Naive B cell (primary cell): ENCODE data around the gene COX8A. TPM values are rescaled to one million over a fixed set of nuclear protein-coding genes. Genes with fewer than 3 reads are reported as not detected.

ENCODE experiments used
- ATAC-seq, 2 donors: fragments of 150-1000 bp; cut with Tn5 transposase; 2 replicates each; pipeline ENCODE4 v1.10.0; 2021; ENCODE audit warnings: low read depth in 2 of 2, mild to moderate bottlenecking in 2 of 2, moderate library complexity in 2 of 2
- DNase-seq: peaks from one replicate; pipeline ENCODE4 v3.0.0; 2022
- H3K27ac Mint-ChIP-seq, 6 donors: one replicate each; pipeline ENCODE4 v1.8.0; 2020 to 2022; ENCODE audit warnings: mild to moderate bottlenecking in 6 of 6, mixed read lengths in 6 of 6, moderate library complexity in 5 of 6, inconsistent platforms in 2 of 6
- H3K27me3 Mint-ChIP-seq, 3 donors: one replicate each; pipeline ENCODE4 v1.8.0; 2021 to 2022; ENCODE audit warnings: mixed read lengths in 3 of 3, mild to moderate bottlenecking in 1 of 3
- H3K36me3 Mint-ChIP-seq, 2 donors: one replicate each; pipeline ENCODE4 v1.8.0; 2020 to 2022; ENCODE audit warnings: mixed read lengths in 2 of 2, inconsistent platforms in 1 of 2, mild to moderate bottlenecking in 1 of 2
- H3K4me1 Mint-ChIP-seq, 3 donors: one replicate each; pipeline ENCODE4 v1.8.0; 2020 to 2022; ENCODE audit warnings: mixed read lengths in 3 of 3, inconsistent platforms in 1 of 3, mild to moderate bottlenecking in 1 of 3, moderate library complexity in 1 of 3
- H3K4me3 Mint-ChIP-seq, 8 donors: one replicate each; pipeline ENCODE4 v1.8.0; 2020 to 2022; ENCODE audit warnings: mild to moderate bottlenecking in 8 of 8, mixed read lengths in 8 of 8, moderate library complexity in 8 of 8, inconsistent platforms in 2 of 8
- H3K9me3 Mint-ChIP-seq, 7 donors: one replicate each; pipeline ENCODE4 v1.8.0; 2020 to 2022; ENCODE audit warnings: mixed read lengths in 7 of 7, mild to moderate bottlenecking in 5 of 7, inconsistent platforms in 2 of 7, moderate library complexity in 1 of 7
- polyA plus RNA-seq, 6 donors: library from polyadenylated mRNA; unstranded; fragments of 300-500 nt; fragmentation: Illumina TruSeq; gene quantifications; one replicate each; pipeline ENCODE4 v1.2.3, GENCODE V29; 2021; ENCODE audit warnings: low read depth in 6 of 6

COX8A gene, protein sequence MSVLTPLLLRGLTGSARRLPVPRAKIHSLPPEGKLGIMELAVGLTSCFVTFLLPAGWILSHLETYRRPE
- polyA plus RNA-seq = 100 to 1,000 TPM; 244 to 345 (median 285) TPM

DNA sequence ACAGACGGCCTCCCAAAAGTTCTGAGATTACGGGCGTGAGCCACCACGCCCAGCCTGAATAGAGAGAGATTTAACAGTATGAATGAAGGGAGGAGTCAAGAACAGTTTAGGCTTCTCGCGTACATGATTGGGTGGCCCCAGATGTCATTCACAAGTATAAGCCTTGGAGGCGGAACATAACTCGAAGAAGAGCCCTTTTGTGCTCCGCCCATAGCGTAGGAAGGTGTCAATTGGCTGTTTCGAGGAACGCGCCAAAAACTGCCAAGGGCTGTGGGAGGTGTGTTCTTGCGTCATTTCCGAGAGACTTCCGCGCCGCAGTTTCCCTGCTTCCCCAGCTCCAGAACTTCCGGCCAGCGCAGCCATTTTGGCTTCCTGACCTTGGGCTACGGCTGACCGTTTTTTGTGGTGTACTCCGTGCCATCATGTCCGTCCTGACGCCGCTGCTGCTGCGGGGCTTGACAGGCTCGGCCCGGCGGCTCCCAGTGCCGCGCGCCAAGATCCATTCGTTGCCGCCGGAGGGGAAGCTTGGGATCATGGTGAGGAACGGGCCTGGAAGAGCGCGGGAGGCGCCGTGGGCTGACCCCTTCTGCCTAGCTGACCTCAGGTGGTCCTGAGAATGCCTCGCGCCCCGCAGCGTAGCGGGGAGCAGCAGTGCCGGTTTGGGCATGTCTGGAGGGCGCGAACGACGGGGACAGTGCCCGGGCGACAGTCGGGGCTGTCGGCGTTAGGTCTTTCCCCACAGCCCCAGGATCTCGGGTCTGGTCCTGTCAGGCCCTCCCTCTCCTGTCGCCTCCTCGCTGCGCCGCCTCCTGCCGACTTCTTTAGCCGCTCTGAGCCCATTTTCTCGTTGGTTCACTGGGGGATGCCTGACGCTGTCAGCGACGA lies at the start of gene COX8A:
Gene COX8A (plus strand): TSS at position 362 of the 885 bp plus-strand sequence. CDS start 61 bp downstream, at position 423.
- H3K4me1 Mint-ChIP-seq = peaks cover 28 to 40% (median 30%) of the 10 kb centered on the region in 3 donors
- H3K27ac Mint-ChIP-seq = peak within 1 kb of the TSS; percentile 95 to 99 (median 99)
- H3K9me3 Mint-ChIP-seq = no peaks in the 10 kb centered on the region
- DNase-seq (peak; percentile 93), ATAC-seq (peak; percentile 98 to 99)
- H3K27me3 Mint-ChIP-seq = peaks cover 0 to 5% (median 4%) of the 10 kb centered on the region in 3 donors
- peak within 1 kb of the TSS; percentile 98 to 100 (median 100) for H3K4me3 Mint-ChIP-seq
- H3K36me3 Mint-ChIP-seq = no peaks in the 10 kb centered on the region

DNA sequence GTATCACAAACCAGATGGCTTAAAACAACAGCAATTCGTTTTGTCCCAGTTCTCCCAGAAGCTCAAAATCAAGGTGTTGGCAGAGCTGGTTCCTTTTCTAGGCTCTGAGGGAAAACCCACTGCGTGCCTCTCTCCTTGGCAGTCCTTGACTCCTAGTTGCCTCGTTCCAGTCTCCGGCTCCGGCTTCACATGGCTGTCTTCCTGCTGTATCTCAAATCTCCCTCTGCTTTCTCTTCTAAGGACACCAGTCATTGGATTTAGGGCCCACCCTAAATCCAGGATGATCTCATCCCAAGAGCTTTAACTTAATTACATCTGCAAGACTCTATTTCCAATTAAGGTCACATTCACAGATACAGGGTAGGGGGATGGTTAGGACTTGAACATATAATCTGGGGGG lies 44.8 kb upstream of the COX8A start:
- ATAC-seq (no peak), DNase-seq (no peak)
- Mint-ChIP-seq H3K27me3 (peaks cover 11 to 25% (median 17%) of the 10 kb centered on the region in 3 donors), H3K36me3 (no peaks in the 10 kb centered on the region), H3K4me1 (no peaks in the 10 kb centered on the region), H3K4me3 (no peak overlapping the region), H3K9me3 (no peaks in the 10 kb centered on the region), H3K27ac (peak overlapping the region in 1 of 6 donors; percentile 64)

DNA sequence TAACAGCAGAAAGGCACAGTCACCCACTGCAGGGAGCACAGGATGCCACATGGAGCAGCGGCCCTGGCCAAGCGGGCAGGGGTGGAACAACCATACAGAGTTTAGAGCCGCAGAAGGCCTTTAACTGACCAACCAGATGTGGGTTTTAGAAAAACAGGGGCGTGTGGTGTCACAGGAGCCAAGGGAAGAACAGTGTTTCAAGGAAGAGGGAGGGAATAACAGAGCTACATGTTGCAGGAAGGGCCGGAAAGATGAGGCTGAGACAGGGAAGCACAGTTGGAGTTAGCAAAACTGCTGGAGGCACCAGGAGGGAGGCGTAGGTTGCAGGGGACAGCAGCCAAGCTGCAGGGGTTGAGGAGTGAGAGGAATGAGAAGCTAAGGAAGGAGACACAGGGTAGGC lies 43.4 kb upstream of the COX8A start:
- Mint-ChIP-seq H3K9me3 (no peaks in the 10 kb centered on the region), H3K27me3 (peaks cover 7 to 17% (median 11%) of the 10 kb centered on the region in 3 donors), H3K4me3 (peak overlapping the region in 2 of 8 donors; percentile 9 to 65), H3K36me3 (no peaks in the 10 kb centered on the region), H3K27ac (no peak overlapping the region), H3K4me1 (peaks cover 0 to 3% (median 0%) of the 10 kb centered on the region in 3 donors)
- ATAC-seq (no peak), DNase-seq (no peak)

DNA sequence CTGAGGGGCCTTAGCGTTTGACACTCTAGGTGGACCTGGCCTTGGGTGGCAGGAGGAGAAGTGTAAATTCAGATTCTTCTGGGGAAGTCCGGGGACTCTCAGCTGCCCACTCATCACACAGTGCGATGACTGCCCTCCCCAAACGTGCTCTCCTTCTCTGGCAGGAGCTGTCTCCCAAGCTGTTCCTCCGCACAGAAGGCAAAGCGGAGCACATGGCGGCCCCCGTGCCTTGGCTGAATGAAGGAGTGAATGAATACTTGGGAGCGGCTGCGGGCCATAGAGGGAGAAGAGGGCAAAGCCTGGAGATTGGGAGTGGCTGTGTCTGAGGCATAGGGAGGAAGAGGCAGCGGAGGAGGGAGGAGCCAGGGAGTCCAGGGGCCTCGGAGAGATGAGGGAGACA lies 42.5 kb upstream of the COX8A start:
- Mint-ChIP-seq H3K4me1 (peaks cover 0 to 4% (median 0%) of the 10 kb centered on the region in 3 donors), H3K27me3 (peaks cover 6 to 16% (median 11%) of the 10 kb centered on the region in 3 donors), H3K27ac (peak overlapping the region in 1 of 6 donors; percentile 80), H3K4me3 (no peak overlapping the region), H3K36me3 (no peaks in the 10 kb centered on the region), H3K9me3 (no peaks in the 10 kb centered on the region)
- ATAC-seq = no peak
- DNase-seq = no peak

DNA sequence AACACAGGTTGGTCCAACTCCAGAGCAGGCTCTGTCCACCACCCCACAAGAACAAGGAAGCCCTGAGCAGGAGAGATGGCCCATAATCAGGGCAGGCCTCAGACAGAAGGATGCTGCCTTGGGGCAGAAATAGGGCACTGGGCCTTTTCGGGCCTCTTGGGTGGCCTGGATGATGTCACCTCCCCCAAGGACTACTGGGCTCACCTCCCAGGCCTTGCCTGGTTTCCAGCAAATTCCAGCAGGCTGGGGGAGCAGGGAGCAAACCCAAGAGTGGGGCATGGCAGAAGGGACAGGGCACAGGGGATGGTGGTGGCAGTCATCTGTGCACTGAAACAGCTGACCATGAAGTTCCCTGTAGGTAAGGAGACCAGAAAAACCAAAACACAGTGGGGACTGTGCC lies 41.0 kb upstream of the COX8A start:
- no peak overlapping the region for H3K27ac Mint-ChIP-seq
- H3K4me3 Mint-ChIP-seq = peak overlapping the region in 1 of 8 donors; percentile 61
- H3K4me1 Mint-ChIP-seq = peaks cover 5 to 8% (median 7%) of the 10 kb centered on the region in 3 donors
- no peaks in the 10 kb centered on the region for H3K36me3 Mint-ChIP-seq
- H3K9me3 Mint-ChIP-seq = no peaks in the 10 kb centered on the region
- DNase-seq (no peak), ATAC-seq (no peak)
- H3K27me3 Mint-ChIP-seq = peaks cover 0 to 6% (median 2%) of the 10 kb centered on the region in 3 donors

DNA sequence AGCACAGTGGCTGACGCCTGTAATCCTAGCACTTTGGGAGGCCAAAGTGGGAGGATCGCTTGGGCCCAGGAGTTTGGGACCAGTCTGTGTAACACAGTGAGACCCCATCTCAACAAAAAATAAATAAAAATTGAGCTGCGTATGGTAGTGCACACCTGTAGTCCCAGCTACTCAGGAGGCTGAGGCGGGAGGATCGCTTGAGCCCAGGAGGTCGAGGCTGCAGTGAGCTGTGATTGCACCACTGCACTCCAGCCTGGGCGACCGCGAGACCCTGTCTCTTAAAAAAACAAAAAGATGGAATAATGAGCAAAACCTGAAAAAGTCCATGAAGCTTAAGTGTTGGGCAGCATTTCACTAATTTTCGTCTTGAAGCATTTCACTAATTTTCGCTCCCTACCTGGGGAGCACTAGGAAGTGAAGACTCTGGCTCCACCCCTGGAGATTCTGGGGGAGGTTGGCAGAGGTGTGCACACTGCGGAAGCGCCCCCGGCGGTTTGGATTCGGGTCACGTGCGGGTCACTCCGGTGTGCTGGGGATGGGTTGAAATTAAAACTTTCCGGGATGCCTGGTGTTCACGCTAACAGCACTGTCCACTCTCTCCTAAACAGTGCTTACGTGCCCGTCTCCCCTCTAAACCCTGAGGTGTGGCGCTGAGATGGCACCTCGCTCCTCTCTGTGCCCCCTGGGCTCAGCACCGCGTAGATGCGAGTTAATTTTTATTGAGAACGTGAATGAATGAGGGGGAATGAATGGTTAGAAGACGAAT lies 36.5 kb upstream of the COX8A start:
- ATAC-seq = peak; percentile 7 to 15
- Mint-ChIP-seq H3K27ac (peak overlapping the region in 5 of 6 donors; percentile 81 to 95 (median 92)), H3K36me3 (no peaks in the 10 kb centered on the region), H3K4me3 (peak overlapping the region; percentile 78 to 94 (median 90)), H3K9me3 (no peaks in the 10 kb centered on the region), H3K27me3 (no peaks in the 10 kb centered on the region), H3K4me1 (peaks cover 30 to 36% (median 35%) of the 10 kb centered on the region in 3 donors)
- no peak for DNase-seq

DNA sequence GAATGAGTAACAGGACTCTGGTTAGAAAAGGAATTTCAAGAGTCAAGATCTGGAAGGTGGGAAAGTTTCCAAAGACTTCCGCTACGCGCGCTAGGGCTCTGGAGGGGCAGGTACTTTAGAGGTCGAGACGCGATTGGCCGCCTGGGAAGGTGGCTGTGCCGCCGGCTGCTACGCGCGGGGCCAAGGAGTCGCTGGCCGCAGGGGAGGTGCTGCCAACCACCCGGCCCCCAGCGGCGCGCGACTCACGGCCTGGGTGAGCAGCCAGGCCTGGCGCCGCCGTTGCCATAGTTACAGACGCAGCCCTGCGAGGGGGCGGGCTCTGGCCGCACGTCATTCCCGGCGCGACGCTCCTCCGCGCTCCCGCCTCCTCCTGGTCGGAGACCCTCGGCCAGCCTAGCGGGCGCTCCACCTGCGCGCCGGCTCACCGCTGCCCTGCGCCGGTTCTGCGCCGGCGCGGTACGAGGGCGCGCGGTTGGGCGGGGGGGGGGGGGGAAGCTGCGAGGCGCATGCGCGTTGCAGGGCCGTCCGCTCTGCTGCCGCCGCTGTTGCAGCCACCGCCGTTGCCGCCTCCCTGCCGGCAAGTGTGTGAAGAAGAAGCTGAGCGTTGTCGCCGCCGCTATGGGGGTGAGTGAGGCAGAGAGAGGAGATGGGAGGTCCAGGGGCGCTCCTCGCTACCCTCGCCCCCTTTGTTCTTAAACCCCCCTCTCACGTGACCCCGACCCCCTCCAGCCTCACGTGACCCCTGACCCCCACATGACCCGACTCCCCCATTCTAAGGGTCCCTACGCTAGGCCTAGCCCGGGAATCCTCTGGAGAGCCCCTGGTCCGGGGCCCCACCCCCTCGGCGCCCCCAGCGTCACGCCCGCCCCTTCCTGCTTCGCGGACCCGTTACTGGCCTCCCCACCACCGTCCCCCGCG lies 35.7 kb upstream of the COX8A start, which contains the start of gene NAA40:
Gene NAA40 (plus strand): TSS at position 524 of the 918 bp plus-strand sequence. CDS start 95 bp downstream, at position 619.
- H3K4me1 Mint-ChIP-seq = peaks cover 30 to 43% (median 41%) of the 10 kb centered on the region in 3 donors
- no peaks in the 10 kb centered on the region for H3K9me3 Mint-ChIP-seq
- peak; percentile 89 for DNase-seq
- peak within 1 kb of the TSS; percentile 81 to 97 (median 92) for H3K27ac Mint-ChIP-seq
- H3K27me3 Mint-ChIP-seq = no peaks in the 10 kb centered on the region
- ATAC-seq = peak; percentile 84 to 86
- H3K4me3 Mint-ChIP-seq = peak within 1 kb of the TSS; percentile 78 to 94 (median 91)
- no peaks in the 10 kb centered on the region for H3K36me3 Mint-ChIP-seq

DNA sequence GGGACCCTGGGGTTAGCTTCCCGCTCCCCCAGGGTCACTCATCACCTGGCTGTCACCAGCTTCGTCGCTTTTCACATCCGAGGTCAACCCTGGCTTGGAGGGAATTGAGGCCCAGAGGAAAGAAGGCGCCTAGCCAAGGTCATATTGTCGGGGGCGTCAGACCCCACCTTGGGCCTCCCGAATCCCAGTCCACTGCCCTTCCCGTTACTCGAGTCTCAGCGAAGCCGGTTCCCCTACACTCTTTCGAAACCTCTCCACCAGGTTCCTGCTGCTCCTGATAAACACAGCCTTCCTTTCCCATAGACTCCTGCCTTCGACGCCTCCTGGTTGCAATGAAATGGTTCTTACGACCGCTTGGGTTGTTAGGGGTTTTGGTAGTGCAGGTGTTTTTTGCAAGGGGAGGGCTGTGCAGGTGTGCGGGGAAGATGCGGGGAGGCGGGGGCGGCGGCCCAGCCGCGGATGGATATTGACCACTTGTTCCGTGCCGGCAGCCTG lies 35.0 kb upstream of the COX8A start:
- Mint-ChIP-seq H3K27me3 (no peaks in the 10 kb centered on the region), H3K36me3 (no peaks in the 10 kb centered on the region), H3K4me3 (peak overlapping the region; percentile 78 to 94 (median 91)), H3K9me3 (no peaks in the 10 kb centered on the region), H3K27ac (peak overlapping the region; percentile 76 to 97 (median 83)), H3K4me1 (peaks cover 36 to 49% (median 47%) of the 10 kb centered on the region in 3 donors)
- ATAC-seq (no peak), DNase-seq (no peak)

DNA sequence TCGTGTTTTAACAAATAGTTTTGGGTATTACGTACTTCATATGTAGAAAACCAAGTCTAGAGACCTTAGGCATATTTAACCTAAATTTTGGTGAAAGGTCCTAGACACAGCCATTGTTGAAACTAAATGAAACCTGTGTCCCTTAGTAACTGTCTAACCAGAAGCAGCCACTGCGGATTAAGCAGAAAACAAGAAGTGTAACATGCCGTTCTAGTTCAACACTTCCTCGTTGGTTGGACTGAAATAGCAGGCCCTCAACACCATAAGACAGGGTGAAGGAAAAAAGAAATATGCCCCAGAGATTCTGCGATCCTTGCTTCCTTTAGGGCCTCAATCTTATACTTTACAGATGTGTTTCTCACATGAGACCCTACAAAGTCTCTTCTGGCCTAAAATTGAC lies 33.6 kb upstream of the COX8A start:
- ATAC-seq = peak; percentile 29 to 38

DNA sequence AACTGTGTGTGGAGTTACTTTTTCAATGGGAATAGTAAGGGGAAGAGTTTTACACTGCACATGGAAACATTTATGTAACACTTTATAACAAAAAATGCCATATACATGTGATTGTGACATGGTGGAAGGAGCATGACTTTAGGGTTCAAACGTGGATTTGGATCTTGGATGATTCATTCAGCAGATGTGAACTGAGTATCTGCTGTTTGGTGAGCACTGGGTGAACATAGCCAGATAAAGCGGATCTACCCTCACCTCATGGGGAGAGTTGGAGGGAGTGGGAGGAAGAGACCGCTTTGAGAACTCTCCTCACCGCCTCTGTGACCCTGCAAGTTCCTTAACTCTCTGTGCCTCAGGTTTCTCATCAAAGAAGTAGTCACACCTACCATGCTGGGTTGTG lies 32.5 kb upstream of the COX8A start:
- no peak for ATAC-seq
- no peaks in the 10 kb centered on the region for H3K36me3 Mint-ChIP-seq
- H3K4me3 Mint-ChIP-seq = peak overlapping the region in 1 of 8 donors; percentile 88

More for the DNA sequence above, 33.6 kb upstream of the COX8A start:
- Mint-ChIP-seq H3K4me1 (peaks cover 36 to 49% (median 47%) of the 10 kb centered on the region in 3 donors), H3K9me3 (no peaks in the 10 kb centered on the region), H3K27me3 (no peaks in the 10 kb centered on the region), H3K4me3 (peak overlapping the region; percentile 35 to 93 (median 90)), H3K36me3 (no peaks in the 10 kb centered on the region), H3K27ac (peak overlapping the region; percentile 59 to 93 (median 89))
- DNase-seq = peak; percentile 49

DNA sequence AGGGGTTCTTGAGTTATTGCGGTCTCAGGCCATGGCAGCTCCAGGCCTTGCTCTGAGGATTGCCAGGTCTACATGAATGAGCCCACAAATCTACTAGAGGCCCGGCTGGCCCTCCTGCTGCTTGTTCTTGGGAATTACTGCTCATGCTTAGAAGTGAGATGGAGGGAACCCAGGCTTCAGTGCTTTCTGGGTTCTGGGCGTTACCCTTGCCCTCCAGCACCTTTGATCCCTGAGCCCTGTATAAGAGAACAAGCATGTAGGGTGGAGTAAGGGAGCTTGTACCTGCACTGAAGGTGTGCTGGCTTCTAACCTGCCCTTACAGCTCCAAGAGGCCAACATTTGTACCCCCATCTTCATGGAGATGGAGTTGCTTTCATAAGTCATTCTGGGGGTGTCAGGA lies 31.6 kb upstream of the COX8A start:
- Mint-ChIP-seq H3K9me3 (no peaks in the 10 kb centered on the region), H3K36me3 (no peaks in the 10 kb centered on the region), H3K27ac (peak overlapping the region in 1 of 6 donors; percentile 28), H3K4me3 (peak overlapping the region in 3 of 8 donors; percentile 12 to 68 (median 30)), H3K27me3 (no peaks in the 10 kb centered on the region), H3K4me1 (peaks cover 33 to 48% (median 47%) of the 10 kb centered on the region in 3 donors)
- DNase-seq (no peak), ATAC-seq (no peak)

More for the DNA sequence above, 32.5 kb upstream of the COX8A start:
- Mint-ChIP-seq H3K4me1 (peaks cover 33 to 49% (median 47%) of the 10 kb centered on the region in 3 donors), H3K27me3 (no peaks in the 10 kb centered on the region), H3K27ac (peak overlapping the region in 5 of 6 donors; percentile 34 to 89 (median 64)), H3K9me3 (no peaks in the 10 kb centered on the region)
- DNase-seq = no peak

DNA sequence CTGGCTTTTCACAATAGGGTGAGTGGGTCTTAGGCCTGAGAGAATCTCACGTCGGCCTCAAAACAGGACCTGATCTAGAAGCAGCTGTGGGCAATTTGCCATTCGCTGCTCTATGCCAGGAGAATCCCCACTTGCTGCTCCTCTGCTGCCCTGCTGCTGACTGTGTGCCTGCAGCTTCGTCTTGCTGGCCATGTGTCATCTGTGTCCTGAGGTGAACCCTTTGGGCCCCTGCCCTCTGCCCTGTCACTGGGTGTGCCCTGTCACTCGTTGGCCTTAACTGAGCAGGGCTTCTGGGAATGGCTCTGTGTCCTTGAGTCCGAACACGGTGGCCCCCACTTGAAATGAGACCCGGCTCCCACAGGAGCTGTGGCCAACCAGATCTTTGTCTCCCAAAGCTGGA lies 29.4 kb upstream of the COX8A start:
- Mint-ChIP-seq H3K27me3 (no peaks in the 10 kb centered on the region), H3K27ac (peak overlapping the region in 1 of 6 donors; percentile 57), H3K36me3 (no peaks in the 10 kb centered on the region)

More for the DNA sequence above, 29.4 kb upstream of the COX8A start:
- no peak for ATAC-seq
- no peak for DNase-seq
- H3K4me3 Mint-ChIP-seq = peak overlapping the region in 1 of 8 donors; percentile 15
- H3K9me3 Mint-ChIP-seq = no peaks in the 10 kb centered on the region
- peaks cover 19 to 34% (median 32%) of the 10 kb centered on the region in 3 donors for H3K4me1 Mint-ChIP-seq
